Measurements from ENCODE around the gene SMARCB1.
"Not testable (repeated sequence)": the region's sequence is repeated elsewhere in the genome, so short reads cannot be mapped to it uniquely, and the experiment has no call there.

The SMARCB1 gene

GRCh38 chr22:23857606-23858483 lies 71.1 kb downstream of the SMARCB1 start, which contains the start of gene SLC2A11:
SLC2A11 (plus strand) TSS chr22:23857875; CDS start chr22:23858000, 125 bp downstream.
- H3K27me3 ChIP-seq (ENCODE audit: control insufficient read depth in 1 of 2, insufficient read depth in 2 of 2, low read length in 2 of 2) = no peaks in the 10 kb centered on the region
- no peaks in the 10 kb centered on the region for H3K36me3 ChIP-seq (ENCODE audit: control insufficient read depth in 1 of 2, insufficient read depth in 2 of 2, low read length in 2 of 2)
- peak within 1 kb of the TSS; percentile 81 to 89 for H3K4me3 ChIP-seq (ENCODE audit: low read depth in 1 of 2, low read length in 2 of 2)
- H3K27ac ChIP-seq (ENCODE audit: low read depth, low read length) = peak within 1 kb of the TSS; percentile 58
- no peaks in the 10 kb centered on the region for H3K9me3 ChIP-seq (ENCODE audit: control insufficient read depth in 1 of 2, low read length in 2 of 2)
- H3K9ac ChIP-seq (ENCODE audit: low read depth in 1 of 2, low read length in 2 of 2) = peak within 1 kb of the TSS; percentile 73 to 82
- H3K4me1 ChIP-seq (ENCODE audit: control insufficient read depth in 1 of 2, insufficient read depth in 2 of 2, low read length in 2 of 2) = peaks cover 13 to 22% of the 10 kb centered on the region in 2 donors

- Histone ChIP-seq H3K9me3 (ENCODE audit: control insufficient read depth in 1 of 2, low read length in 2 of 2) (no peaks in the 10 kb centered on the region), H3K4me3 (ENCODE audit: low read depth in 1 of 2, low read length in 2 of 2) (peak overlapping the region; percentile 81 to 89), H3K4me1 (ENCODE audit: control insufficient read depth in 1 of 2, insufficient read depth in 2 of 2, low read length in 2 of 2) (peaks cover 13 to 22% of the 10 kb centered on the region in 2 donors), H3K9ac (ENCODE audit: low read depth in 1 of 2, low read length in 2 of 2) (peak overlapping the region; percentile 73 to 82), H3K27ac (ENCODE audit: low read depth, low read length) (no peak overlapping the region), H3K36me3 (ENCODE audit: control insufficient read depth in 1 of 2, insufficient read depth in 2 of 2, low read length in 2 of 2) (no peaks in the 10 kb centered on the region), H3K27me3 (ENCODE audit: control insufficient read depth in 1 of 2, insufficient read depth in 2 of 2, low read length in 2 of 2) (no peaks in the 10 kb centered on the region)
Observed at GRCh38 chr22:23858484-23858815, 71.7 kb downstream of the SMARCB1 start.

GRCh38 chr22:23859201-23859600 lies 72.4 kb downstream of the SMARCB1 start:
- Histone ChIP-seq H3K9me3 (ENCODE audit: control insufficient read depth in 1 of 2, low read length in 2 of 2) (no peaks in the 10 kb centered on the region), H3K9ac (ENCODE audit: low read depth in 1 of 2, low read length in 2 of 2) (no peak overlapping the region), H3K27me3 (ENCODE audit: control insufficient read depth in 1 of 2, insufficient read depth in 2 of 2, low read length in 2 of 2) (no peaks in the 10 kb centered on the region), H3K4me3 (ENCODE audit: low read depth in 1 of 2, low read length in 2 of 2) (no peak overlapping the region), H3K27ac (ENCODE audit: low read depth, low read length) (no peak overlapping the region), H3K4me1 (ENCODE audit: control insufficient read depth in 1 of 2, insufficient read depth in 2 of 2, low read length in 2 of 2) (peaks cover 13 to 22% of the 10 kb centered on the region in 2 donors), H3K36me3 (ENCODE audit: control insufficient read depth in 1 of 2, insufficient read depth in 2 of 2, low read length in 2 of 2) (no peaks in the 10 kb centered on the region)

GRCh38 chr22:23860187-23860586 lies 73.4 kb downstream of the SMARCB1 start:
- H3K36me3 ChIP-seq (ENCODE audit: control insufficient read depth in 1 of 2, insufficient read depth in 2 of 2, low read length in 2 of 2); H3K4me3 ChIP-seq (ENCODE audit: low read depth in 1 of 2, low read length in 2 of 2); H3K9me3 ChIP-seq (ENCODE audit: control insufficient read depth in 1 of 2, low read length in 2 of 2); H3K27ac ChIP-seq (ENCODE audit: low read depth, low read length); H3K27me3 ChIP-seq (ENCODE audit: control insufficient read depth in 1 of 2, insufficient read depth in 2 of 2, low read length in 2 of 2); H3K9ac ChIP-seq (ENCODE audit: low read depth in 1 of 2, low read length in 2 of 2): not testable (repeated sequence)
- H3K4me1 ChIP-seq (ENCODE audit: control insufficient read depth in 1 of 2, insufficient read depth in 2 of 2, low read length in 2 of 2) = peaks cover 13 to 22% of the 10 kb centered on the region in 2 donors

GRCh38 chr22:23862103-23862502 lies 75.3 kb downstream of the SMARCB1 start:
- H3K9me3 ChIP-seq (ENCODE audit: control insufficient read depth in 1 of 2, low read length in 2 of 2) = no peaks in the 10 kb centered on the region
- peaks cover 9 to 15% of the 10 kb centered on the region in 2 donors for H3K4me1 ChIP-seq (ENCODE audit: control insufficient read depth in 1 of 2, insufficient read depth in 2 of 2, low read length in 2 of 2)
- H3K36me3 ChIP-seq (ENCODE audit: control insufficient read depth in 1 of 2, insufficient read depth in 2 of 2, low read length in 2 of 2) = no peaks in the 10 kb centered on the region
- no peaks in the 10 kb centered on the region for H3K27me3 ChIP-seq (ENCODE audit: control insufficient read depth in 1 of 2, insufficient read depth in 2 of 2, low read length in 2 of 2)
- H3K9ac ChIP-seq (ENCODE audit: low read depth in 1 of 2, low read length in 2 of 2) = no peak overlapping the region
- H3K27ac ChIP-seq (ENCODE audit: low read depth, low read length) = no peak overlapping the region
- no peak overlapping the region for H3K4me3 ChIP-seq (ENCODE audit: low read depth in 1 of 2, low read length in 2 of 2)

GRCh38 chr22:23864499-23865154 lies 77.9 kb downstream of the SMARCB1 start:
- H3K9ac ChIP-seq (ENCODE audit: low read depth in 1 of 2, low read length in 2 of 2); H3K4me1 ChIP-seq (ENCODE audit: control insufficient read depth in 1 of 2, insufficient read depth in 2 of 2, low read length in 2 of 2); H3K9me3 ChIP-seq (ENCODE audit: control insufficient read depth in 1 of 2, low read length in 2 of 2); H3K27ac ChIP-seq (ENCODE audit: low read depth, low read length); H3K4me3 ChIP-seq (ENCODE audit: low read depth in 1 of 2, low read length in 2 of 2); H3K27me3 ChIP-seq (ENCODE audit: control insufficient read depth in 1 of 2, insufficient read depth in 2 of 2, low read length in 2 of 2): not testable (repeated sequence)
- H3K36me3 ChIP-seq (ENCODE audit: control insufficient read depth in 1 of 2, insufficient read depth in 2 of 2, low read length in 2 of 2) = peaks cover 0 to 14% of the 10 kb centered on the region in 2 donors

GRCh38 chr22:23868580-23868979 lies 81.8 kb downstream of the SMARCB1 start:
- Histone ChIP-seq H3K4me1 (ENCODE audit: control insufficient read depth in 1 of 2, insufficient read depth in 2 of 2, low read length in 2 of 2) (no peaks in the 10 kb centered on the region), H3K4me3 (ENCODE audit: low read depth in 1 of 2, low read length in 2 of 2) (no peak overlapping the region), H3K9ac (ENCODE audit: low read depth in 1 of 2, low read length in 2 of 2) (no peak overlapping the region), H3K27ac (ENCODE audit: low read depth, low read length) (no peak overlapping the region), H3K27me3 (ENCODE audit: control insufficient read depth in 1 of 2, insufficient read depth in 2 of 2, low read length in 2 of 2) (no peaks in the 10 kb centered on the region), H3K9me3 (ENCODE audit: control insufficient read depth in 1 of 2, low read length in 2 of 2) (no peaks in the 10 kb centered on the region), H3K36me3 (ENCODE audit: control insufficient read depth in 1 of 2, insufficient read depth in 2 of 2, low read length in 2 of 2) (peaks cover 0 to 19% of the 10 kb centered on the region in 2 donors)

GRCh38 chr22:23874871-23875270 lies 88.1 kb downstream of the SMARCB1 start:
- Histone ChIP-seq H3K27ac (ENCODE audit: low read depth, low read length) (no peak overlapping the region), H3K4me3 (ENCODE audit: low read depth in 1 of 2, low read length in 2 of 2) (no peak overlapping the region), H3K4me1 (ENCODE audit: control insufficient read depth in 1 of 2, insufficient read depth in 2 of 2, low read length in 2 of 2) (no peaks in the 10 kb centered on the region), H3K36me3 (ENCODE audit: control insufficient read depth in 1 of 2, insufficient read depth in 2 of 2, low read length in 2 of 2) (peaks cover 0 to 33% of the 10 kb centered on the region in 2 donors), H3K9ac (ENCODE audit: low read depth in 1 of 2, low read length in 2 of 2) (no peak overlapping the region), H3K27me3 (ENCODE audit: control insufficient read depth in 1 of 2, insufficient read depth in 2 of 2, low read length in 2 of 2) (no peaks in the 10 kb centered on the region), H3K9me3 (ENCODE audit: control insufficient read depth in 1 of 2, low read length in 2 of 2) (no peaks in the 10 kb centered on the region)

GRCh38 chr22:23875801-23876200 lies 89.0 kb downstream of the SMARCB1 start:
- no peaks in the 10 kb centered on the region for H3K4me1 ChIP-seq (ENCODE audit: control insufficient read depth in 1 of 2, insufficient read depth in 2 of 2, low read length in 2 of 2)
- H3K27ac ChIP-seq (ENCODE audit: low read depth, low read length) = no peak overlapping the region
- no peaks in the 10 kb centered on the region for H3K27me3 ChIP-seq (ENCODE audit: control insufficient read depth in 1 of 2, insufficient read depth in 2 of 2, low read length in 2 of 2)
- H3K4me3 ChIP-seq (ENCODE audit: low read depth in 1 of 2, low read length in 2 of 2) = no peak overlapping the region
- H3K9me3 ChIP-seq (ENCODE audit: control insufficient read depth in 1 of 2, low read length in 2 of 2) = no peaks in the 10 kb centered on the region
- H3K9ac ChIP-seq (ENCODE audit: low read depth in 1 of 2, low read length in 2 of 2) = no peak overlapping the region
- peaks cover 0 to 28% of the 10 kb centered on the region in 2 donors for H3K36me3 ChIP-seq (ENCODE audit: control insufficient read depth in 1 of 2, insufficient read depth in 2 of 2, low read length in 2 of 2)

GRCh38 chr22:23877566-23877965 lies 90.8 kb downstream of the SMARCB1 start:
- Histone ChIP-seq H3K27me3 (ENCODE audit: control insufficient read depth in 1 of 2, insufficient read depth in 2 of 2, low read length in 2 of 2) (no peaks in the 10 kb centered on the region), H3K9me3 (ENCODE audit: control insufficient read depth in 1 of 2, low read length in 2 of 2) (no peaks in the 10 kb centered on the region), H3K36me3 (ENCODE audit: control insufficient read depth in 1 of 2, insufficient read depth in 2 of 2, low read length in 2 of 2) (peaks cover 0 to 28% of the 10 kb centered on the region in 2 donors), H3K27ac (ENCODE audit: low read depth, low read length) (no peak overlapping the region), H3K4me1 (ENCODE audit: control insufficient read depth in 1 of 2, insufficient read depth in 2 of 2, low read length in 2 of 2) (no peaks in the 10 kb centered on the region), H3K9ac (ENCODE audit: low read depth in 1 of 2, low read length in 2 of 2) (no peak overlapping the region), H3K4me3 (ENCODE audit: low read depth in 1 of 2, low read length in 2 of 2) (no peak overlapping the region)
